Measurements from ENCODE around the gene ZNF536.

GRCh38 chr19:30565636-30566035, 193.5 kb downstream of the ZNF536 start:
- TF ChIP-seq REST (IDR thresholded peaks at IDR 0.05; ENCODE audit: insufficient replicate concordance, low read depth), result no peak
- no peak for TF ChIP-seq CTCF (IDR thresholded peaks at IDR 0.05; ENCODE audit: insufficient read depth, low read length)

All from HL-60 (cell line).